Naive thymus-derived CD4-positive, alpha-beta T cell (primary cell): Measurements from ENCODE around the gene SLC23A3. TPM values are rescaled to one million over a fixed set of nuclear protein-coding genes. Genes with fewer than 3 reads are reported as not detected.

Experiments used
- ATAC-seq: fragments of 150-1000 bp; cut with Tn5 transposase; 2 replicates; pipeline ENCODE4 v1.10.0; 2021; ENCODE audit warnings: mild to moderate bottlenecking, moderate library complexity
- CTCF ChIA-PET: fragments of 350-600 bp; sonication (Branson Sonifier 250); formaldehyde crosslinking; loops from one replicate; lab custom pipeline; 2021; ENCODE audit warnings: antibody characterized with exemption; lab: Charles Lee
- POLR2A ChIA-PET: fragments of 350-600 bp; sonication (Branson Sonifier 250); formaldehyde crosslinking; loops from one replicate; lab custom pipeline; 2021; ENCODE audit warnings: antibody characterized with exemption, inconsistent platforms; lab: Charles Lee
- DNase-seq, 9 donors: peaks; one replicate each; pipeline versions ENCODE4 v3.0.0 to v3.0.0-alpha.2; 2020 to 2022; ENCODE audit warnings: mixed read lengths in 1 of 9
- H3K27ac ChIP-seq: one replicate; pipeline ENCODE4 v1.7.0; 2013; ENCODE audit warnings: mild to moderate bottlenecking, low read depth, low read length, moderate library complexity
- H3K27me3 ChIP-seq, 2 donors: one replicate each; pipeline ENCODE4 v1.7.0; 2013; ENCODE audit warnings: low read length in 2 of 2, mild to moderate bottlenecking in 2 of 2, moderate library complexity in 2 of 2; ENCODE audit not compliant: control insufficient read depth in 2 of 2, insufficient read depth in 2 of 2
- H3K36me3 ChIP-seq, 3 experiments: 1 replicate in 2 of 3; 2 replicates in 1 of 3; pipeline ENCODE4 v1.7.0; 2013; ENCODE audit warnings: low read length in 3 of 3, mild to moderate bottlenecking in 3 of 3, moderate library complexity in 1 of 3; ENCODE audit not compliant: insufficient read depth in 3 of 3, control insufficient read depth in 2 of 3
- H3K4me1 ChIP-seq, 2 donors: one replicate each; pipeline ENCODE4 v1.7.0; 2013; ENCODE audit warnings: low read length in 2 of 2, mild to moderate bottlenecking in 2 of 2, moderate library complexity in 1 of 2; ENCODE audit not compliant: control insufficient read depth in 2 of 2, insufficient read depth in 2 of 2
- H3K4me3 ChIP-seq: 2 replicates; pipeline ENCODE4 v1.7.0; 2013; ENCODE audit warnings: mild to moderate bottlenecking, low read length
- H3K9me3 ChIP-seq, 3 experiments: 1 replicate in 2 of 3; 2 replicates in 1 of 3; pipeline ENCODE4 v1.7.0; 2013; ENCODE audit warnings: low read length in 3 of 3; ENCODE audit not compliant: control insufficient read depth in 2 of 3
- H3K27ac Mint-ChIP-seq, 9 donors: one replicate each; pipeline ENCODE4 v1.8.0; 2020 to 2022; ENCODE audit warnings: mixed read lengths in 9 of 9, mild to moderate bottlenecking in 8 of 9, moderate library complexity in 5 of 9, inconsistent platforms in 2 of 9
- H3K27me3 Mint-ChIP-seq, 5 donors: one replicate each; pipeline ENCODE4 v1.8.0; 2021 to 2022; ENCODE audit warnings: mixed read lengths in 5 of 5, mild to moderate bottlenecking in 1 of 5
- H3K36me3 Mint-ChIP-seq, 5 donors: one replicate each; pipeline ENCODE4 v1.8.0; 2020 to 2022; ENCODE audit warnings: mixed read lengths in 5 of 5, mild to moderate bottlenecking in 3 of 5, inconsistent platforms in 1 of 5
- H3K4me1 Mint-ChIP-seq, 7 donors: one replicate each; pipeline ENCODE4 v1.8.0; 2020 to 2022; ENCODE audit warnings: mixed read lengths in 7 of 7, mild to moderate bottlenecking in 3 of 7, inconsistent platforms in 1 of 7
- H3K4me3 Mint-ChIP-seq, 10 donors: one replicate each; pipeline ENCODE4 v1.8.0; 2020 to 2022; ENCODE audit warnings: mild to moderate bottlenecking in 10 of 10, mixed read lengths in 10 of 10, moderate library complexity in 6 of 10, inconsistent platforms in 2 of 10
- H3K9me3 Mint-ChIP-seq, 11 donors: one replicate each; pipeline ENCODE4 v1.8.0; 2020 to 2022; ENCODE audit warnings: mixed read lengths in 11 of 11, mild to moderate bottlenecking in 4 of 11, inconsistent platforms in 1 of 11, moderate library complexity in 1 of 11
- intact Hi-C, 2 donors: fragments of 100-400 bp; cut with micrococcal nuclease; formaldehyde crosslinking; loops; one replicate each; pipeline ENCODE4 v1.15.1; 2023
- polyA plus RNA-seq, 2 donors: library from polyadenylated mRNA; unstranded; fragments of 300-500 nt; fragmentation: Illumina TruSeq; gene quantifications; one replicate each; pipeline ENCODE4 v1.2.3, GENCODE V29; 2021
- total RNA-seq, 6 experiments: library from RNA in 5 of 6; stranded (reverse) in 5 of 6; gene quantifications; 1 replicate in 5 of 6; 2 replicates in 1 of 6; pipeline ENCODE4 v1.2.3 and lab custom pipeline; 2021 to 2026

SLC23A3 gene
- total and polyA plus RNA-seq, 7 experiments from 2014 or later = 0.08 to 8.6 (median 2.0) TPM; not detected in 1

- peaks cover 6 to 26% (median 13%) of the 10 kb centered on the region in 5 donors for H3K36me3 Mint-ChIP-seq
- Histone ChIP-seq H3K36me3 (peaks cover 24 to 54% (median 25%) of the 10 kb centered on the region in 3 experiments), H3K27ac (peak within 1 kb of the TSS; percentile 96)
Observed at GRCh38 chr2:219176818-219177551, 7.2 kb upstream of the SLC23A3 start, which contains the start of gene CNPPD1. CNPPD1 (minus strand) TSS chr2:219176925; CDS start chr2:219176828, 97 bp downstream.

DNA sequence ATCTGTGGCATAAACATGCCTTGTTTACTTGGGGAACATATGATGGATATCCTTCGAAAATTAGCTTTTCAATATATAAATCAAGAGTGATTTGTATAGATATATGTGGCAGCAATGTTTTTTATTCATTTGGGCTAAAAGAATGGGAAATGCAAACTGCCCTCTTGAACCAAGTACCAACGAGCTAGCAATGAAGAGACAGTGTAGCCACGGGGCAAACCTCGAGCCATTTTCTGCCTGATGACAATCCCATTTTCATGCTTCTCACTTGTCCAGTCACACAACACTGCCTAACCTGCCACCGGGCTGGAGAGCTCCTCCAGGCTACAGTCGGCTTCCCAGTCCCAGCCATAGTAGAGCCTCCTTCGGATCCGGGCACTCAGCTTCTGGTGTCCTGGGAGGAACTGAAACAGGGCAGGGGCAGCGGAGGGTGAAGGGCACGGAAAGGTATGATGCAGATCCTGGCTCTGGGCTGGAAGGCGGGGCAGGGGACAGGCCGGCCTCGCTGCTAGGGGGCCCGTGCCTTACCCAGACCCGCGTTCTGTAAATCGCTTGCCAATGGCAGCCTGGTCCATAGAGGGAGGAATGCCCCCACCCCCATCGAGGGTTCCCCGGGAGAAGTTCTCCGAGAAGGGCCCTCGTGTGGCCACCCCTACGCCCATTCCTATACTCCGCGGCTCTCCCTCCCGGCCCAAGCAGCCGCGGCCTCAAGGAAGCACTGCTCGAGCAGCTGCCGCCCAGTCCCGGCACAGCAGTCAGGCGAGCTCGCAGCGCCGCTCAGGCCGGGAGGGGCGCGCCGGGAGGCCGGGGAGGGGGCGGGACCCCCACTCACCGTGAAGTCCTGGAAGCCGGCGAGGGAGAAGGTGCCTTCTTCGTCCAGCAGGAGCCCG, 6.3 kb upstream of the SLC23A3 start:
- Mint-ChIP-seq H3K27me3 (no peaks in the 10 kb centered on the region), H3K9me3 (peaks cover 0 to 3% (median 0%) of the 10 kb centered on the region in 11 donors), H3K4me1 (peaks cover 44 to 71% (median 64%) of the 10 kb centered on the region in 7 donors), H3K4me3 (peak overlapping the region; percentile 85 to 99 (median 96)), H3K27ac (peak overlapping the region; percentile 86 to 100 (median 90)), H3K36me3 (peaks cover 9 to 22% (median 12%) of the 10 kb centered on the region in 5 donors)
- POLR2A ChIA-PET = interaction anchor here (0.5 to 10.4 kb wide), 32 partner anchors 9 to 934 kb away, joined by 3 to 343 read pairs (median 4); partner anchors contain the start of genes ABCB6, ANKZF1, ATG9A and DNAJB2
- peak; percentile 15 for ATAC-seq
- Histone ChIP-seq H3K9me3 (no peaks in the 10 kb centered on the region), H3K4me1 (peaks cover 39 to 41% of the 10 kb centered on the region in 2 donors), H3K4me3 (peak overlapping the region; percentile 97), H3K27me3 (no peaks in the 10 kb centered on the region), H3K27ac (peak overlapping the region; percentile 96), H3K36me3 (peaks cover 17 to 54% (median 26%) of the 10 kb centered on the region in 3 experiments)
- intact Hi-C loops = loop anchor here (2.0 to 5.0 kb wide), 7 partner anchors 283 to 959 kb away; partner anchors contain the start of genes CHPF (in 2 of the 2), GMPPA (in 2 of the 2), AAMP (in 1 of the 2) and ARPC2 (in 1 of the 2)
- peak in 4 of 9 donors; percentile 8 to 22 (median 15) for DNase-seq
- CTCF ChIA-PET = interaction anchor here (0.7 to 7.2 kb wide), 14 partner anchors 15 to 119 kb away, joined by 3 to 54 read pairs (median 4); partner anchors contain the start of genes DNAJB2, NHEJ1 and ZFAND2B

More at GRCh38 chr2:219176818-219177551, 7.2 kb upstream of the SLC23A3 start, which contains the start of gene CNPPD1:
- peak within 1 kb of the TSS; percentile 97 for H3K4me3 ChIP-seq
- Mint-ChIP-seq H3K4me1 (peaks cover 44 to 74% (median 65%) of the 10 kb centered on the region in 7 donors), H3K9me3 (peaks cover 0 to 3% (median 0%) of the 10 kb centered on the region in 11 donors), H3K4me3 (peak within 1 kb of the TSS; percentile 90 to 99 (median 96)), H3K27me3 (no peaks in the 10 kb centered on the region), H3K27ac (peak within 1 kb of the TSS; percentile 97 to 100 (median 99))
- ChIA-PET POLR2A (interaction anchor here (0.5 to 10.4 kb wide), 31 partner anchors 8 to 935 kb away, joined by 3 to 343 read pairs (median 6); partner anchors contain the start of genes ABCB6, ANKZF1, ATG9A and DNAJB2), CTCF (interaction anchor here (0.6 to 7.2 kb wide), 9 partner anchors 16 to 365 kb away, joined by 3 to 54 read pairs (median 5); partner anchors contain the start of genes DNAJB2 and ZFAND2B)
- DNase-seq (peak; percentile 82 to 94 (median 88)), ATAC-seq (peak; percentile 83)
- H3K9me3 ChIP-seq = no peaks in the 10 kb centered on the region
- H3K27me3 ChIP-seq = no peaks in the 10 kb centered on the region
- peaks cover 39 to 42% of the 10 kb centered on the region in 2 donors for H3K4me1 ChIP-seq
- intact Hi-C loops = loop anchor here (1.0 to 5.0 kb wide), 20 partner anchors 17 to 960 kb away; partner anchors contain the start of genes ANKZF1 (in 2 of the 2), ATG9A (in 2 of the 2), CHPF (in 2 of the 2) and DNAJB2 (in 2 of the 2)

DNA sequence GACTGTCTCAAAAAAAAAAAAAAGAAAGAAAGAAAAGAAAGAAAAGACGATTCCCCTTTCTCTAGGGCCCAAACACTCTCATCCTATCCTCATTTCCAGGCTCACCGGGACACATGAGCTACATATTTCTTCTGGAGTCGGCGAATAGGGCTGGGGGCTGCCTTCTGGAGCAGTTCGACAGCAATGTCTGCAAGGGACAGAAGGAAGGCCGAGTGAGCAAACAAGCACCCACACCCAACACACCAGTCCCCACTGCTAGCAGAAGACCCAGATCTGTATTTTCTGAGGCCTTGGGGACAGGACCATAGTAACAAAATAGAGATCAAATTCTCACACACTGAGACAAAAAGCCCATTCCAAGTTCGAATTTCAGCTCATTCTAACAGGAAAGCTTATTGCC, 5.7 kb upstream of the SLC23A3 start:
- Mint-ChIP-seq H3K9me3 (peaks cover 0 to 3% (median 0%) of the 10 kb centered on the region in 11 donors), H3K4me3 (peak overlapping the region; percentile 85 to 99 (median 94)), H3K27ac (peak overlapping the region; percentile 86 to 100 (median 90)), H3K4me1 (peaks cover 40 to 67% (median 61%) of the 10 kb centered on the region in 7 donors), H3K27me3 (no peaks in the 10 kb centered on the region), H3K36me3 (peaks cover 9 to 19% (median 12%) of the 10 kb centered on the region in 5 donors)
- intact Hi-C loops = loop anchor here (5.0 kb wide), 4 partner anchors 322 to 958 kb away; partner anchors contain the start of genes GMPPA (in 2 of the 2), AAMP (in 1 of the 2), ARPC2 (in 1 of the 2) and PNKD (in 1 of the 2)
- ChIA-PET CTCF (interaction anchor here (0.7 to 7.2 kb wide), 13 partner anchors 14 to 120 kb away, joined by 3 to 54 read pairs (median 4); partner anchors contain the start of genes DNAJB2, NHEJ1 and ZFAND2B), POLR2A (interaction anchor here (0.7 to 10.4 kb wide), 16 partner anchors 11 to 213 kb away, joined by 3 to 343 read pairs (median 14); partner anchors contain the start of genes ABCB6, ANKZF1, ATG9A and DNAJB2)
- H3K4me3 ChIP-seq = peak overlapping the region; percentile 97
- peak overlapping the region; percentile 96 for H3K27ac ChIP-seq
- H3K27me3 ChIP-seq = no peaks in the 10 kb centered on the region
- no peaks in the 10 kb centered on the region for H3K9me3 ChIP-seq
- ATAC-seq = no peak
- H3K36me3 ChIP-seq = peaks cover 13 to 47% (median 21%) of the 10 kb centered on the region in 3 experiments
- DNase-seq = no peak
- H3K4me1 ChIP-seq = peaks cover 41 to 44% of the 10 kb centered on the region in 2 donors

DNA sequence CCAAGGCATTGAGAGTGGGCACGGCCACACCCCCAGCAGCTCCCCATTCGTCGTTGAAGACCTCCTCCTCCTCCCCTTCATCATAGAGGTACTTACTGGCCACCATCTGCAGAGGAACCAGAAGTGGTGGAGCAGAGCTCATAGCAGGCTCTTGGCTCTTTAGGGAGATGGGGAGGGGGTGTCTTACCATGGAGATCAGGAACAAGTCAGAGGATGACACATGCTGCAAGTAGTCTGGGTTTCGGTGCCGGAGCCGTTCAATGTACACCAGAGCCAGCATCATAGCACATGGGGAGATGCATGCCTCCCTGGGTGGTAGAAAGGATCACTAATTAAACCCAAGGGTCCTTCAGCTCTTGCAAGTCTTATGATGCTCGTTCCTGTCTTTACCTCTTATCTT, 5.0 kb upstream of the SLC23A3 start:
- DNase-seq = no peak
- Histone ChIP-seq H3K27me3 (no peaks in the 10 kb centered on the region), H3K4me3 (no peak overlapping the region), H3K27ac (peak overlapping the region; percentile 96), H3K4me1 (peaks cover 36 to 39% of the 10 kb centered on the region in 2 donors), H3K9me3 (no peaks in the 10 kb centered on the region), H3K36me3 (peaks cover 13 to 40% (median 17%) of the 10 kb centered on the region in 3 experiments)
- H3K27me3 Mint-ChIP-seq = no peaks in the 10 kb centered on the region
- H3K36me3 Mint-ChIP-seq = peaks cover 9 to 19% (median 11%) of the 10 kb centered on the region in 5 donors
- ChIA-PET CTCF (interaction anchor here (0.9 to 7.2 kb wide), 7 partner anchors 14 to 120 kb away, joined by 3 to 54 read pairs (median 4); partner anchors contain the start of genes NHEJ1 and ZFAND2B), POLR2A (interaction anchor here (1.0 to 10.4 kb wide), 11 partner anchors 13 to 124 kb away, joined by 3 to 343 read pairs (median 17); partner anchors contain the start of genes ABCB6, ANKZF1, ATG9A and DNAJB2)
- peak overlapping the region; percentile 46 to 99 (median 87) for H3K27ac Mint-ChIP-seq
- peak overlapping the region; percentile 34 to 98 (median 78) for H3K4me3 Mint-ChIP-seq
- H3K9me3 Mint-ChIP-seq = peaks cover 0 to 3% (median 0%) of the 10 kb centered on the region in 11 donors
- no peak for ATAC-seq
- intact Hi-C loops = loop anchor here (5.0 kb wide), 4 partner anchors 322 to 958 kb away; partner anchors contain the start of genes GMPPA (in 2 of the 2), AAMP (in 1 of the 2), ARPC2 (in 1 of the 2) and PNKD (in 1 of the 2)
- H3K4me1 Mint-ChIP-seq = peaks cover 40 to 60% (median 56%) of the 10 kb centered on the region in 7 donors

DNA sequence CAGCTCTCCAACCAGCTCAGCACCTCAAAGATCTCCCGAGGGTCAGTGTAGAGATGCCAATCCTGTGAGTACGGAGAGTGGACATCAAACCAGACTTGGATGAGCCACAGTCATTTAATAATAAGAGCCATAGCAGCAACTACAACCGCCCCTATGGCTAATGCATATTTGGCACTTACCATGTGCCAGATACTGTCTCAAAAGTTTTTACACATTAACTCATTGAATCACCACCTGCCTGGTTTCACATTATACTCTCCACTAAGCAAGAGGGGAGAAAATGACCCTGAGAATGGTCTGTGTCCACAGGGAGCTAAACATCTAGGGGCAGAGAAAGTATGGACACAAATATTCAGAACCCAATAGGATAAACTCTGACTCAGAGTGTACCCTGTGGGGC, 4.3 kb upstream of the SLC23A3 start:
- ATAC-seq = no peak
- Mint-ChIP-seq H3K27ac (peak overlapping the region in 8 of 9 donors; percentile 34 to 99 (median 79)), H3K36me3 (peaks cover 9 to 19% (median 10%) of the 10 kb centered on the region in 5 donors), H3K9me3 (peaks cover 0 to 3% (median 0%) of the 10 kb centered on the region in 11 donors), H3K4me3 (peak overlapping the region; percentile 34 to 98 (median 78)), H3K4me1 (peaks cover 36 to 54% (median 49%) of the 10 kb centered on the region in 7 donors), H3K27me3 (no peaks in the 10 kb centered on the region)
- Histone ChIP-seq H3K4me1 (peaks cover 30 to 32% of the 10 kb centered on the region in 2 donors), H3K27ac (peak overlapping the region; percentile 31), H3K9me3 (no peaks in the 10 kb centered on the region), H3K27me3 (no peaks in the 10 kb centered on the region), H3K36me3 (peaks cover 13 to 35% (median 13%) of the 10 kb centered on the region in 3 experiments), H3K4me3 (no peak overlapping the region)
- intact Hi-C loops = no loop called here
- POLR2A ChIA-PET = interaction anchor here (0.9 to 10.4 kb wide), 9 partner anchors 9 to 125 kb away, joined by 3 to 343 read pairs (median 6); partner anchors contain the start of genes ABCB6, ANKZF1, ATG9A and TUBA4A
- no peak for DNase-seq
- CTCF ChIA-PET = interaction anchor here (1.2 to 7.2 kb wide), 5 partner anchors 17 to 121 kb away, joined by 3 to 54 read pairs (median 5); partner anchors contain the start of gene ZFAND2B
